HG03469 (cell line): Measurements from ENCODE around the gene KCP.
A peak's percentile ranks its signal among the peaks of the same experiment; 100 is the strongest.

Experiments used
- ATAC-seq: cut with Tn5 transposase; IDR thresholded peaks from one replicate; pipeline ENCODE4 v1.9.1; 2021; ENCODE audit warnings: mild to moderate bottlenecking, moderate library complexity, moderate number of reproducible peaks; ENCODE audit not compliant: unreplicated experiment

KCP gene

DNA sequence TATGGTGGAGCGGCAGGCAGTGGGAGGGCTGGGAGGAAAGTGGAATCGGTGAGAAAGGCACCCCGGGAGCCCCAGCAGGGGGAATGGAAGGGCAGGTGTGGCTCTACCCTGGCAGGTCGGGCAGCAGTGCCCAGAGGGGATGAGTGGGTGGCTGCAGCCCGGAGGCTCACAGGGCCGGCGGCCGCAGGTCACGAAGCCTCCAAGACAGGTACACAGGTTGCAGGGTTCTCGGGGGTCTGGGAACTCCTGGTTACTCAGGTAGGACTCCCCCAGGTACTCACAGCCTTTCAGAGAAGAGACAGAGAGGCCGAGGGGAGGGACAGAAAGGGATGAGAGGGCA lies 21.8 kb downstream of the KCP start:
- ATAC-seq = no peak

DNA sequence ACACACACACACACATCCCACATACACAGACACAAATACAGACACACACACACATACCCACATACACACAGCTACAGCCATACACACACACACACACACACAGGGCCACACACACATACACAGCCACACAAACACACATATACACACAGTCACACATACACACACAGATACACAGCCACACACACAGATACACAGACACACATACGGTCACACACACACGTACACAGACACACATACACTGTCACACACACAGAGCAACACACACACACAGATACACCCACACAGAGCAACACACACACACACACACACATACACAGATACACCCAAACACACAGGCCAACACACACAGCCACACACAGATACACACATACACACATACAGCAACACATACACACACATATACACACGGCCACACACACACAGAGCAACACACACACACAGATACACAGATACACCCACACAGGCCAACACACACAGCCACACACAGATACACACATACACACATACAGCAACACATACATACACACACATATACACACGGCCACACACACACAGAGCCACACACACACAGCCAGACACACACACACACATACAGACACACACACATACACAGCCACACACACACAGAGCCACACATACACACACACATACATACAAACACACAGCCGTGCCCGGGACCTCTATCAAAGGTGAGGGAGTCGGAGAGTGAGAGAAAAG lies 22.3 kb downstream of the KCP start:
- ATAC-seq = no peak

DNA sequence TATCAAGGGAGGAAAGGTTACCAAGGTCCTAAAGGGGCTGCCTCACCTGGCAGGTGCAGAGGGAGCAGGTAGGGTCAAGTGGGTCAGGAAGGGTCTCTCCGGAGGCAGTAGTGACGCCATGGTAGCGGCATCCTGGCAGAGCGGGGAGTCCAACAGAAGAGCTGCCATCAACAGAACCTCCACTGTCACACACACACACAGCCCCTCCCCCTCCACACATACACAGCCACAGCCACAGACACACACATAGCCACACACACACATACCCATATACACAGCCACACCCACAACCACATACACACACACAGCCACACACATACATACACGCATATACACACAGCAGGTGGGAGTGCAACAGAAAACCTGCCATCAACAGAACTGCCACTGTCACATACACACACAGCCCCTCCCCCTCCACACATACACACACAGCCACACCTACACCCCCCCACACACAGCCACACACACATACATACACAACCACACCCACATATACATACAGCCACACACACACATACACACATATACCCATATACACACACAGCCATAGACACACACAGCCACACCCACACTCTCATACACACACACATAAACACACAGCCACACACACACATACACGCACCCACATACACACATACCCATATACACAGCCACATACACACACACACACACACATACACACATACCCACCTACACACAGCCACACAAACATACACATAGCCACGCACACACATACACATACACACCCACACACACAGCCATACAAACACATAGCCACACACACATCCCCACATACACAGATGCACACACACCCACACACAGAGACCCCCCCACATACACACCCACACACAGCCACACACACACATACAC lies 23.1 kb downstream of the KCP start:
- no peak for ATAC-seq

DNA sequence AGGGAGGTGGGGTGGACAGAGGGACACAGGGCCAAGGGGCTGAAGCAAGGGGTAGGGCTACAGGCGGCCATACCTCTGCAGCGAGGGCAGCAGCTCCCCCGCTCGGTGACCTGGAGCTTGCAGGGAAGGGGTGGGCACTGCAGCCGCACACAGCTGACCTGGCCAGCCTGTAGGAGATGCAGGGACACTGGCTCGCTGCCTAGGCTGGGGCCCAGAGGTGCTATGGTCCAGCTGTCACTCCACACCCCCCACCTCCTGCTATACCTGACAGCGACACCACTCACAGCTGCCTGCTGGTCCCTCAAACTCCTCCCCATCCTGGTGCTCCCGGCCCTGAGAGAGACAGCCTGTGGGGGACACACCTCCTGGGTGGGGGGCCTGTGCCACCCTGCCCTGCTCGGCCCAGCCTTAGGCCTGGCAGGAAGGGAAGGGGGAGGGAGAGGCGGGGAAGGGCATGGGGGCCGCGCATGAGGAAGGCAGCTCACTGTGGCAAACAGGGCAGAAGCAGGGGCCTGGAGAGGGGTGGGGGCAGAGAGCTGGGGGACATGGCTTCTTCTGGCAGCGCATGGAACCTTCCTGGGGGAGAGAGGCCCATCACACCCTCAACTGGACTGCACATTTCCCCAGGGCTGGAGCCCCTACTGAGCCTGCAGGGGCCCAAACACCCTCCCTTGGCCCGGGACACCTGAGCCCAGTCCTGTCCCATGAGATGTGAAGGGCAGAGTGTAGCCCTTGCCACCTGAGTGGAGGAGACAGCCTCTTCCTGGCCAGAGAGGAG lies 23.9 kb downstream of the KCP start:
- no peak for ATAC-seq

DNA sequence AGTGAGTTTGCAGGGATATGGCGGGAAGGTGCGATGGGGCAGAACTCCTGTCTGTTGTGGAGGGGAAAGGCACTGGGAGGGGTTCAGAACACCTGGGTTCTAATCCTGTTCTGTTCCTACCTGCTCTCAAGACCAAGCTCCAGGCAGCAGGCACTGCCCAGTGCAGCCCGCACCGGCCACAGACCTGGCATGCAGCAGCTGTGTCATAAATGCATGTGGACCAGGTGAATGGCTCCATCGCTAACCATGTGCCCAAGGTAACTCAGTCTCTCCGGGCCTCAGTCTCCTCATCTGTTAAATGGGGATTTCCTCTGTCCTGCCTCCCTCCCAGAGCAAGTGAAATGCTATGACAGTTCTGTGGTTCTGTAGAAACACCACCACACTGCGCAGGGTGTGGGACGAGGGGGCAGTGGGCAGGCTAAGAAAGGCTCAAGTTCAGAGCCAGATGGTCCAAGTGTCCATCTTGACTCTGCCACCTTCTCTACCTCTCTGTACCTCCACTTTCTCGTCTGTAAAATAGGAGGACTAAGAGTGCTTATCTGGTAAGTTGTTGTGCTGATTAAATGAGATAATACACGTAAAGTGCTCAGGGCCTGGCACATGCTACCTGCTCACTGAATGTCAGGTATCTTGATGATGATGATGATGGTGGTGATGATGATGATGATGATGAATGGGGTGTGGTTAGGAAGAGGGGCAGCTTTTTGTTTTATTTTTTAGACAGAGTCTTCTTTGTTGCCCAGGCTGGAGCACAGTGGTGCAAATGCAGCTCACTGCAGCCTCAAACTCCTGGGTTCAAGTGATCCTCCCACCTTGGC lies 24.9 kb downstream of the KCP start:
- ATAC-seq = no peak

DNA sequence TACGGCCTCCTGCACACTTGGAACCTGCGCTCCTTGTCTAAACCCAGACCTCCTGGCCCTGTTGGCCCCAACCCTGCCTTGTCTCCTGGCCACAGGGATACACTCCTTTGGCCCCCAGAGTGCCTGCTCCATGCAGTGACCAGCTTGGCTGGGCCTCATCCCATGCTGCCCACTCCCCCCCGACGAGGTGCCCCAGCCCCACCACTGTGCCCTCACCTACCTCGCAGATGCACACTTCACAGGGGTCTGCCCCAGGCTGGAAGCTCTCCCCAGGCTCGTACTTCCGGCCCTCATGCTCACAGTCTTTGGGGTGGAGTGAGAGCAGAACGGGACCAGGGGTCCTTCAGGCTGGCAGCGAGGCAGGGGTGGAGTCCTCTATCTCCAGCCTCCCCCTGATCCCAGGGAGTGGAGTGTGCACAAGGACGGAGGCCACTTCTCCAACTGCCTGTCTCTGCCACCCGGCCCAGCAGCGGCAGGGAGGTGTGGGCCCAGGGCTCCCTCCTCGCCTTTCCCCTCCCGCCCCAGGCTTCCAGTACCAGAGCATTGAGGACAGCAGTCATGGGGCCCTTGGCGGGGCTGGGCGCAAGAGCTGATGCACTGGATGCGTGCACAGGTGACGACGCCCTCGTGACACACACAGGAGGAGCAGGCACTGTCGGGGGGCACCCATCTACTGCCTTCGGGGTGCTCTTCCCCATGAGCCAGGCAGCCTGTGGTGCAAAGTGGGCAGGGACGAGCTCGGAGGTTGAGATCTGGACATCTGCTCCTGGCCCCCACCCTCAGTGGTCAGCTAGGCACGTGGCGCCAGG lies 25.7 kb downstream of the KCP start:
- ATAC-seq = no peak

DNA sequence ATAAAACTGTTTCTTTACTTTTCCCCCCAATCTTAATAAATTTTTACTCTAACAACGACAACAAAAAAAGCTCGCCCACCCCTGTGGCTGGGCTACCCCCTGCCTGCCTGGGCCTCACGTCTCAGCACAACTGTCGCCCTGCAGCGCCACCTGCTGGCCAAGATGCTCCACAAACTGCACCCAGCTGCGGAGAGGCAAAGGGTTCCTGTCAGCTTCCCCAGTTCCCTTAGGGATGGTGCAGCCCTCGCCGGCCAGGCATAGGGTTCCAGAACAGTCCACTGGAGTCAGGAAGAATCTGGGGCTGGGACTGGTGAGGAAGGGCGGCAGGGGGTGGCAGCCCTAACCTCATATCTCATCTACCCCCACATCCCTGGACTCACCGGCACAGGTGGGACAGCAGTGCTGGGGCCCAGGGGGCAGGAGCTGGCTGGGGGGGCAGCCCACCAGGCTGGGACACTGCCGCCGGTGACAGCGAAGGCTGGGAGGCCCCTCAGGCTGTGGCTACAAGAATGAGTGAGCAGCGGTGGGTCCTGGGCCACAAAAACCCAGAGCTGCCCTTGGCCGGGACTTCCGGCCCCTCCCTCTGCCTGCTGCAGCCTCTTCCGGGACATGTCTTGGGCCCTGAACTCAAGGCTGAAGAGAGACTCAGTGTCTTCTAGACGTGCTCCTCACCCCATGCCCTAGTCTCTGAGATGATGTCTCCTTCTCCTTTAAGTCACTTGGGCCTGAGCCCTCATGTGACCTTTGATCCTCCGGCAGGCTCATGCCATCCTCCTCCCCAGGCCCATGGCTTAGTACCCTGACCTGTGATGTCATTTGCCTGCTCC lies 26.7 kb downstream of the KCP start:
- ATAC-seq = peak; percentile 47

DNA sequence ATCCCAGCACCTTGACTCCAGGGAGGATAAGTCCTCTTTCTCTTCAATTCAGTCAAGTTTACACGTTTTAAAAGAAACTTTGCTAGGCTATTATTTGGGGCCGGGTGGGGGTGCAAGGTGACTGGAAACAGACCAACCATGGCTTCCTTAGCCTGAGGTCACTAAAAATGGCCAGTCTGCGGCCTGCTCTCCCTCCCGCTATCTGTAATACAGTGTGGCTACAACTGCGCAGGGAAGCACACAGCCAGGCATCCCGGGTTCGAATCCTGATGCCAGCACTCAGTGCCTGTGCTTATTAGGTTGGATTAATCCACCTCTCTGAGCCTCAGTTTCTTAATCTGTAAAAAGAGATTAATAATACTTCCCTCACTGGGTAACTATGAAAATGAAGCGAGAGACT lies 28.4 kb downstream of the KCP start:
- no peak for ATAC-seq

DNA sequence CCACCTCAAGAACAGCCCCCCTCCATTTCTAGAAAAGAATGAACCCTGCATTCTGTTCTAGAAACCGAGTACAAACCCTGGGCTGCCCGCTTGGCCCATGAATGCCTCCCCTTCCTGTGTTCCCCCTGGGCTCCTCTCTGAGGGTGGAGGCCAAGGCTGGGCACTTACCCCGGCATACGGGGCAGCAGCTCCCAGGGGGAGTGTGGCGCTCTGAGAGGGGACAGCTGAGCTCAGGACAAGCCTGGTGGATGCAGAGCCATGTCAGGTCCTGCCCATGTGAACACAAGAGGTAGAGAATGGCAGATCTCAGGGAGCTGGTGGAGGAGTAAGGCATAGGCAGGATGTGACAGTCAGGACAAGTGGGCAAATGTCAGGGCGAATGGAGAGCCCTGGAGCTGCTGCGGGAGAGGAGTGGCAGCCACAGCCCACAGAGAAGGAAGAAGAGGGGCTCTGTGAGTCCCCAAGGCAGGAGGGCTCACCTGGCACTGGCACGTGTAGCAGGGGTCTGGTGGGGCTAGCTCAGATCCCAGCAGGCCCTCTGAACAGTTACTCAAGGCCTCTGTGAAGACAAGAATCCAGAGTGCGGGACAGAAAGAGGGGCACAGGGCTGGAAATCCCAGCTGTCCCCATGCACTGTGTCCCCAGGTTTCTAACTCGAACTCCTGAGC lies 28.9 kb downstream of the KCP start:
- no peak for ATAC-seq

DNA sequence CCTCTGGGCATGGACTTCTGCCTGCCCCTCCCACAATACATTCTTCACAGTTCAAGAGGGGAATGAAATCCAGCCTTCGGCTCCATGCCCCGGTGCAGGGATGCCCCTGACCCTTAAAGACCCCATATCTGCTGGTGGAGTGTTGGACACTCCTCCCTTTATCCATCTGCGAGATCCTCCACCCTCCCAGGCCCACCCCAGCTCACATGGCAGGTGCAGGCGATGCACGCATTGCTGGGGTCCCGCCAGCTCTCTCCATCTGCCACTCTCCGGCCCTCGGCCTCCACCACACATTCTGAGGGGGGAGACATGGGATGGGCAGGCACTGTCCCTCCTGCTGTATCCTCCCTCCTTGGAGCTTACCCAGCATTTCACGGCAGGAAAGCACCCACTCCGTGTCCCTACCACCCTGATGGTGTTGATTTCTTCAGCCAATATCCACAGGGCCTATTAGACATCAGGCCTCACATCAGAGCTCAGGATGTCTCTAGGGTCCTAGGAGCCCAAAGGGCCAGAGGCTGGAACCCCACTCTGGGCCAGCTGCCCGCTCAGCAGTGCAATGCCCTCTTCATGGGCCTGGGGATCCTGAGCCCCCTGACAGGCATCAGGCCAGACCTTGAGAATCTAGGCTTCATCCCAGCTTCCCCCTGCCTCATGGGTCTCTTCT lies 29.6 kb downstream of the KCP start:
- no peak for ATAC-seq

DNA sequence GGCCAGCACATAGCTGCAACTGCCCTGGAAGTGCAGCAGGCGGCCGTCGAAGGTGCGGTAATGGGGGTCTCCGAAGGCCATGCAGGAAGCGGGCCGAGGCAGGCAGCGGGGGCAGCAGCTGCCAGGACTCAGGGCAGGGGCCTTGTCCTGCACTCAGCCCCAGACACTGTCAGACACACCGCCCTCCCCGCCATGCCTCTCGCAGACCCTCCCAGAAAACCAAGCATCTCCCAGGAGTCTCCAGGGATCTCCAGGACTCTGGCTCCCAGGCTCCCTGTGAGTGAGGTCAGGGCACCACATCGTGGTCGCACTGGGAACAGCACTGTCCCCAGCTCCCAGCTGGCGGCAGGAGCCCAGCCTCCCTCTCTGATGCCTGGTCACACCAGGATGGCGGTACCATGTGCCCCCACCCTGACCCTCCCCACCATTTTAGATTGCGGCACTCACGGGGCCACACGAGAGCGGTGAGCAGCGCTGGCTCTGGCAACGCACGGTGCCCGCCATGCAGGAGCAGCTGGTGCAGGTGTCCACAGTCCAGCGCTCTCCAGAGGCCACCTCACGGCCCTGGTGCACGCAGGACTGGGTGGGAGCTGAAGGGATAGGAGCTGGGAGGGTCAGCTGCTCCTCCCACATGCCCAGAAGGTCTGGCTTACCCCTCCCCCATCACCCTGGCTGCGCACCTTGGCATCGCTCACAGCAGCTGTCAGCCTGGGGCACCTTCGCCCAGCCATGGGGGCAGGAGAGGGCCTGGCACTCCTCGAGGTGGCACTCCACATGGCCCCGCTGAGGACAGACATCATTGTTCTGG lies 30.4 kb downstream of the KCP start:
- ATAC-seq = no peak

DNA sequence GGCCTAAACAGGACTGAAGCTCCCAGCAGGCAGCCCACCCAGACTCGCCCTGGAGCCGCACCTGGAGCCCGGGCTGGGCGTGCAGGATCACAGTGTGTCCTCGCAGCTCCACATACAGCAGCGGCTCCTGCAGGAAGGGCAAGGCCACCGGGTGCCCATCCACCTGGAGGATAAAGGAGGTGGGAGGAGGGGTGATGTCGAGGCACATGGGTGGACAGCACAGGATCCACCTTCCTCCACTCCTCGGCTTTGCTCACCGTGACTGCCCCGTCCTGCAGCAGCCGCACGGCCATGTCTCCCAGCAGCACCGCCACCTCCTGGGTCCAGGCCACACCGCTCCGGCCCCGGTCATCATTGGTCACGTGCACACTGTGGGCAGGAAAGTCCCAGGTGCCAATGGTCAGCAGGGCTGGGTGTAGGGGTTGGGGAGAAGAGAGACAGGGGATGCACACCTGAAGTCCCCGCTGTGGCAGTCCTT lies 31.0 kb downstream of the KCP start:
- ATAC-seq = no peak

DNA sequence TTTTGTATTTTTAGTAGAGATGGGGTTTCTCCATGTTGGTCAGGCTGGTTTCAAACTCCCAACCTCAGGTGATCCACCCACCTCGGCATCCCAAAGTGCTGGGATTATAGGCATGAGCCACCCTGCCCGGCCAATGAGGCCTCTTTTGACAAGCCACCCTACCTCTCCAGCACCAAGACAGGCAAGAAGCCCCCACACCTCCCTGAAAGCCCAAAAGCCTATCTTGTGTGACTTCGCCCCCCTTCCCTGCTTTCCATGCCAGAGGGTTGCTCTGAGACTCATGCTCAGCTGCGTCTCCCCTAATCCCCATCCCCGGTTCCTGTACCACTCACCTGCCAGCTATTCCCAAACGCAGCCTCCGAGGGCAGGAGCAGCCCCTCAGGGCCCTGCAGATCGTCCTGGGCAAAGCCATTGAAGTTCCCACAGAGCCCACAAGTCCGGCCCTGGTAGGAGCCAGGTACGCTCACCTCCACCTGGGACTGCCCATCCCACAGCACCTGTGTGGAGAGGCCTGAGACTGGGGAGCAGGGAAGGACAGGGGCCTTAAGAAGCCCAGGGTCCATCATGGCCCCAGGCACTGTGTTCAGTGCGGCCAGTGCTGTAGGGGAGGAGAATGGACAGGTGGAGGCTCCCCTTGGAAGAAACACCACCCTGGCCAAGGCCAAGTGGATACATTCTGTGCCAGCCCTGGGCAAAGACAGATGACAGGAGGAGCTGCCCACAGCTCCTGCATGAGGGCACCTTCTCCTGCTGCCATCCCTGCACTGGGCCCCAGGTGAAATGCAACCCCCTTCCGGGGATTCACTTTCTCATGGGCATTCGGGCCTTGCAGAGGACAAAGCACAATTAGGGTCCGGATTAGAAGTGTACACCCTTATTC lies 32.0 kb downstream of the KCP start:
- ATAC-seq = no peak

DNA sequence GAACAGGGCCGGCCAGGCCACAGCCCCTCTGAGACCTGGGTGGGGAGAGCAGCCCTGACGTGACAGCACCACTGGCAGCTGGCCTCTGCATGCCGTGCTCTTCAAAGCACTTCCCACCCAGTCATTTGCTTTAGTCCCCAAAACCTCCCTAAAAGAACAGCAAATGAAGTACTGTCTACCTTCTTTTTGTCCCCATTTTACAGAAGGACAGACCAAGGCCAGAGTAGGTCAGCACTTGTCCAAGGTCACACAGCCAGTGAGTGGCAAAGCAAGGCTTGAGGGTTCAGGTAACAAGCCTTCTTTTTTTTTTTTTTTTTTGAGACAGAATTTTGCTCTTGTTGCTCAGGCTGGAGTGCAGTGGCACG lies 32.8 kb downstream of the KCP start:
- no peak for ATAC-seq

DNA sequence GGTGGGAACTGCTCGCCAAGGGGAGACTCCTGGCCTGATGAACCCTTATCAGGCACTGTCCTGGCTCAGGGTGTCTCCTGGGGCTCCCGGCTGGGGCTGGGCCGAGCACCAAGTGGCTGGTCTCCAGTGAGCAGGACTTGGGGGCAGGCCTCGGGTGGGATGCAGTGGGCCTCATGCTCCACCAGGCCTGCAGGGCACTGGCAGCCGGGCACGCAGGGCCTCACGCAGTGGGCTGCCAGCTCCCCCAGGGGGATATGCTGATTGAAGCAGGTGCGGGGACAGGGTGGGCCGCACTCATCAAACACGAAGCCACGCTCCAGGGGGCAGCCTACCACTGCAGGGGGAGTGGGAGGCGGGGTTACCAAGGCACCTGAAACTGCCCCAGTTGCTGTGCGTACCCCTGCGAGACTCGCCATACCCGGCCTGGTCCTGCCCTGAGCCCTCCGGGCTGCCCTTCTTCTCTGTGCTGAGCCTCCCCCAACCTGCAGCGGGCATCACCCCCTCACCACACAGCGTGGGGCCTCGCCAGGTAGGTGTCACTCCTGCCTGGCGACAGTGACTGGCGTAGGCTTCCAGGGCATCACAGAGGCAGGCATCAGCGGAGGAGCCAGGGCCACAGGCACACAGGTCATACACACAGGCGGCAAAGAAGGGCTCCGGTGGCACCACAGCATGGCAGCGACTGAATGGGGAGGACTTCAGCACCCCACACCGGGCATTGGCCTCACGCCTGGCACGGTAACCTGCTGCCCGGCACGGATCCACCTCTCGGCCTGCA lies 33.3 kb downstream of the KCP start:
- no peak for ATAC-seq
